HepG2 (cell line): ENCODE data around the gene ENPP7. TPM values are rescaled to one million over a fixed set of nuclear protein-coding genes. Genes with fewer than 3 reads are reported as not detected.

Source experiments
- ATAC-seq: fragments of 200-7000 bp; cut with Tn5 transposase; 3 replicates; pipeline ENCODE4 v1.9.1; 2020; ENCODE audit warnings: mild to moderate bottlenecking, moderate library complexity
- BruUV-seq: library from RNA; stranded (reverse); fragments of 400-500 nt; replicated peaks from 2 replicates; lab custom pipeline; 2021; lab: Mats Ljungman, UMichigan
- CTCF ChIA-PET: fragments of 300-600 bp; formaldehyde crosslinking; extraction: SDS; loops from one replicate; lab custom pipeline; 2021; ENCODE audit warnings: low total read pairs, inconsistent platforms, low intra/inter-chr PET ratio; lab: Yijun Ruan, JAX
- POLR2A ChIA-PET: fragments of 350-600 bp; sonication (Branson Sonifier 250); formaldehyde crosslinking; loops from one replicate; lab custom pipeline; 2020; ENCODE audit warnings: antibody characterized with exemption, inconsistent platforms; lab: Yijun Ruan, JAX
- DNase-seq: peaks from one replicate; pipeline ENCODE4 v3.0.0-alpha.2; 2015; ENCODE audit warnings: low spot score
- FAIRE-seq: peaks from 3 replicates; lab custom pipeline; 2011; peaks lifted over from hg19 to GRCh38; lab: Jason Lieb, UNC
- H2AFZ ChIP-seq: one replicate; pipeline ENCODE4 v1.6.1; 2011; ENCODE audit warnings: low read length, inconsistent platforms
- H3K27ac ChIP-seq: fragments of 300-600 bp; 3 replicates; pipeline ENCODE4 v1.8.0; 2011; ENCODE audit warnings: mixed run types, mild to moderate bottlenecking, mixed read lengths, low read length, inconsistent platforms; ENCODE audit not compliant: insufficient read depth; ENCODE audit errors: extremely low read length
- H3K27me3 ChIP-seq, 2 experiments: fragments of 200-600 bp in 1 of 2; 2 replicates in 1 of 2; 3 replicates in 1 of 2; pipeline versions ENCODE4 v1.6.0 to v1.8.0; 2011; ENCODE audit warnings: low read length in 2 of 2, mild to moderate bottlenecking in 2 of 2, moderate library complexity in 2 of 2, inconsistent platforms in 1 of 2; ENCODE audit not compliant: insufficient read depth in 2 of 2, control insufficient read depth in 1 of 2
- H3K36me3 ChIP-seq, 2 experiments: fragments of 200-600 bp in 1 of 2; replicated peaks in 1 of 2; 2 replicates in 1 of 2; 3 replicates in 1 of 2; pipeline versions ENCODE4 v1.5.1 to v1.8.0; 2011; ENCODE audit warnings: low read length in 2 of 2, inconsistent platforms in 1 of 2; ENCODE audit not compliant: insufficient read depth in 2 of 2, control insufficient read depth in 1 of 2
- H3K4me1 ChIP-seq: 2 replicates; pipeline ENCODE4 v1.5.1; 2012; ENCODE audit warnings: low read length, inconsistent platforms; ENCODE audit not compliant: insufficient read depth
- H3K4me2 ChIP-seq: 2 replicates; pipeline ENCODE4 v1.6.0; 2011; ENCODE audit warnings: low read depth, low read length, inconsistent platforms
- H3K4me3 ChIP-seq, 3 experiments: fragments of 200-600 bp in 1 of 3; sonication (generic), shearing (Covaris generic) in 1 of 3; replicated peaks in 1 of 3; 2 replicates each; pipeline ENCODE4 v1.5.1; 2011 to 2016; ENCODE audit warnings: low read length in 3 of 3, inconsistent platforms in 2 of 3, low read depth in 2 of 3, mild to moderate bottlenecking in 2 of 3, control low read depth in 1 of 3, mixed read lengths in 1 of 3; ENCODE audit not compliant: insufficient read depth in 1 of 3
- H3K79me2 ChIP-seq: one replicate; pipeline ENCODE4 v1.6.1; 2011; ENCODE audit warnings: low read length, inconsistent platforms; ENCODE audit not compliant: insufficient read depth
- H3K9ac ChIP-seq: 2 replicates; pipeline ENCODE4 v1.6.0; 2011; ENCODE audit warnings: mild to moderate bottlenecking, low read depth, low read length, inconsistent platforms; ENCODE audit not compliant: insufficient read depth
- H3K9me3 ChIP-seq: 2 replicates; pipeline ENCODE4 v1.5.1; 2012; ENCODE audit warnings: mild to moderate bottlenecking, low read length
- H4K20me1 ChIP-seq: 2 replicates; pipeline ENCODE4 v1.6.0; 2011; ENCODE audit warnings: inconsistent platforms, mild to moderate bottlenecking, low read length, moderate library complexity; ENCODE audit not compliant: insufficient read depth
- AGO2 ChIP-seq: fragments of 200-400 bp; formaldehyde crosslinking; optimal IDR thresholded peaks from 2 replicates; pipeline ENCODE3; 2017; ENCODE audit warnings: mild to moderate bottlenecking, low read depth, low read length, moderate library complexity
- EZH2 ChIP-seq: conservative IDR thresholded peaks from 2 replicates; pipeline ENCODE4 v1.6.1; 2012; ENCODE audit warnings: mild to moderate bottlenecking, low read depth, low read length, moderate library complexity
- GPN1 ChIP-seq: sonication (generic); formaldehyde crosslinking; IDR thresholded peaks from 2 replicates; pipeline ENCODE4 v1.5.1; 2020; ENCODE audit warnings: missing genetic modification reagents, borderline replicate concordance
- ZNF768 ChIP-seq: sonication (generic); formaldehyde crosslinking; IDR thresholded peaks from 2 replicates; pipeline ENCODE4 v1.4.0; 2020; ENCODE audit warnings: missing genetic modification reagents
- WGBS: methylation state at CpG from one replicate; pipeline ENCODE4 v1.1.6; 2017; ENCODE audit warnings: low lambda C conversion rate; 5-methylcytosine and 5-hydroxymethylcytosine counted together
- in situ Hi-C: cut with HindIII; loops from 2 replicates; pipeline ENCODE4 v1.10.0; 2017; ENCODE audit warnings: low pct_unique_long_range_greater_than_20kb; ENCODE audit not compliant: extremely low pct_ligation_motif_present
- intact Hi-C: fragments of 100-400 bp; cut with micrococcal nuclease; formaldehyde crosslinking; loops from one replicate; pipeline ENCODE4 v1.10.0; 2022; ENCODE audit not compliant: unreplicated experiment
- microRNA-seq: library from miRNA; unstranded; fragments of <30 nt; microRNA quantifications from one replicate; pipeline ENCODE4, GENCODE V29; 2020
- polyA plus RNA-seq, 8 experiments: library from polyadenylated mRNA; depleted of rRNA in 3 of 8; stranded (reverse) in 7 of 8; unstranded in 1 of 8; fragments of >200 nt; fragmentation: Illumina TruSeq in 4 of 8; extraction: Trizol in 4 of 8; gene quantifications; 2 replicates each; pipeline versions ENCODE4 v1.2.1 to v1.2.3, GENCODE V29; 2011 to 2016; ENCODE audit warnings: low read depth in 4 of 8, missing spikeins in 1 of 8, mixed read lengths in 1 of 8; ENCODE audit not compliant: insufficient read depth in 1 of 8
- small RNA-seq, 3 experiments: library from RNA; depleted of rRNA; stranded (forward); fragments of <200 nt; gene quantifications; one replicate each; pipeline ENCODE3, GENCODE V24; 2012; ENCODE audit warnings: low read depth in 2 of 3, low replicate concordance in 1 of 3; ENCODE audit not compliant: insufficient read length in 3 of 3, insufficient read depth in 2 of 3
- total RNA-seq, 5 experiments: library from RNA; depleted of rRNA; stranded (reverse); fragments of >200 nt; fragmentation: Illumina TruSeq; extraction: Trizol; gene quantifications; 2 replicates each; pipeline ENCODE4 v1.2.3, GENCODE V29; 2016; ENCODE audit warnings: low read depth in 1 of 5
- TF ChIP-seq, protein P1 (sequence below): sonication (generic); formaldehyde crosslinking; IDR thresholded peaks from 2 replicates; pipeline ENCODE4 v1.9.0; 2022; ENCODE audit warnings: missing genetic modification reagents, mild to moderate bottlenecking, borderline replicate concordance

ENPP7 gene
- total and polyA plus RNA-seq, 2 of the 13 experiments (the other 11 are each of a cell fraction or from before 2014, with no cell fraction given), result 1.1 to 2.2 TPM

- Histone ChIP-seq H3K4me3 (peak overlapping the region in 1 of 3 experiments; percentile 54; a peak in 1 of 6 replicates), H4K20me1 (no peaks in the 10 kb centered on the region), H3K79me2 (peaks cover 10% of the 10 kb centered on the region), H3K27me3 (peaks cover 18 to 48% of the 10 kb centered on the region in 2 experiments), H3K27ac (no peak overlapping the region), H3K4me2 (peak overlapping the region; percentile 49), H3K9ac (no peak overlapping the region), H2AFZ (no peak overlapping the region), H3K4me1 (peaks cover 55% of the 10 kb centered on the region), H3K9me3 (no peaks in the 10 kb centered on the region), H3K36me3 (peaks cover 5 to 9% of the 10 kb centered on the region in 2 experiments; a peak in 4 of 5 replicates)
- DNase-seq, result no peak
- TF ChIP-seq EZH2, result peak; percentile 96
- 0 out of 2 replicates have a peak, but pooled peaks have one; percentile 11 for TF ChIP-seq ZNF768
- TF ChIP-seq AGO2, result peak; percentile 59
- no peak for TF ChIP-seq GPN1 (CRISPR knock-in tag)
- TF ChIP-seq, protein P1, sequence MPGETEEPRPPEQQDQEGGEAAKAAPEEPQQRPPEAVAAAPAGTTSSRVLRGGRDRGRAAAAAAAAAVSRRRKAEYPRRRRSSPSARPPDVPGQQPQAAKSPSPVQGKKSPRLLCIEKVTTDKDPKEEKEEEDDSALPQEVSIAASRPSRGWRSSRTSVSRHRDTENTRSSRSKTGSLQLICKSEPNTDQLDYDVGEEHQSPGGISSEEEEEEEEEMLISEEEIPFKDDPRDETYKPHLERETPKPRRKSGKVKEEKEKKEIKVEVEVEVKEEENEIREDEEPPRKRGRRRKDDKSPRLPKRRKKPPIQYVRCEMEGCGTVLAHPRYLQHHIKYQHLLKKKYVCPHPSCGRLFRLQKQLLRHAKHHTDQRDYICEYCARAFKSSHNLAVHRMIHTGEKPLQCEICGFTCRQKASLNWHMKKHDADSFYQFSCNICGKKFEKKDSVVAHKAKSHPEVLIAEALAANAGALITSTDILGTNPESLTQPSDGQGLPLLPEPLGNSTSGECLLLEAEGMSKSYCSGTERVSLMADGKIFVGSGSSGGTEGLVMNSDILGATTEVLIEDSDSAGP (CRISPR knock-in tag), result no peak
- 28% methylated on average over 24 of the region's 26 CpGs for WGBS
- no peak for ATAC-seq
- no peak for FAIRE-seq
- in situ Hi-C loops, result no loop called here
- ChIA-PET CTCF (no interaction called here), POLR2A (interaction anchor here (1.4 kb wide), 1 partner anchor 48 kb away, joined by 4 read pairs; the partner anchor contains the start of gene CBX4)
- intact Hi-C loops, result no loop called here
- BruUV-seq, result no TSS peak
Measured at GRCh38 chr17:79791735-79792161, 61.0 kb downstream of the ENPP7 start.

Small RNA genes within 50 kb of the gene (microRNA-seq; reads per million reads assigned to microRNA genes)
- gene MIR4739, result not detected

Small RNA genes within 50 kb of the gene (small RNA-seq; reads per million reads assigned to genes)
- gene MIR4739, result 0 reads per million in 3 experiments

Other genes with a start within 250 kb of the ENPP7 start
- not detected in 2 replicates for gene RBFOX3, start 119.9 kb upstream of the ENPP7 start, total RNA-seq (2016; rRNA removed; fragmentation: Illumina TruSeq; extraction: Trizol)
- gene RBFOX3, start 119.9 kb upstream of the ENPP7 start, polyA plus RNA-seq (2011; rRNA removed), result not detected in 2 replicates
- 13.0 and 14.5 TPM in 2 replicates for gene CBX2, start 47.2 kb downstream of the ENPP7 start, total RNA-seq (2016; rRNA removed; fragmentation: Illumina TruSeq; extraction: Trizol)
- 31.1 and 40.2 TPM in 2 replicates for gene CBX2, start 47.2 kb downstream of the ENPP7 start, polyA plus RNA-seq (2011; rRNA removed)
- gene CBX8, start 66.1 kb downstream of the ENPP7 start, total RNA-seq (2016; rRNA removed; fragmentation: Illumina TruSeq; extraction: Trizol), result 12.0 and 12.6 TPM in 2 replicates
- 0.34 and 0.76 TPM in 2 replicates for gene CBX8, start 66.1 kb downstream of the ENPP7 start, polyA plus RNA-seq (2011; rRNA removed)
- gene CBX4, start 108.5 kb downstream of the ENPP7 start, total RNA-seq (2016; rRNA removed; fragmentation: Illumina TruSeq; extraction: Trizol), result 17.1 and 25.8 TPM in 2 replicates
- gene CBX4, start 108.5 kb downstream of the ENPP7 start, polyA plus RNA-seq (2011; rRNA removed), result 50.8 and 61.1 TPM in 2 replicates